Activated CD8-positive, alpha-beta memory T cell treated with anti-CD3 and anti-CD28 coated beads, Interleukin-2, amount 50 U/mL, for 48 hours (primary cell): ENCODE data around the gene HOXA1.
"Not testable (repeated sequence)": the region's sequence is repeated elsewhere in the genome, so short reads cannot be mapped to it uniquely, and the experiment has no call there.

Experiments used
- DNase-seq: peaks from one replicate; pipeline ENCODE4 v3.0.0-alpha.2; 2020

HOXA1 gene

GRCh38 chr7:27091105-27091504, 4.7 kb downstream of the HOXA1 start:
- DNase-seq: no peak

- DNase-seq: no peak
Measured at GRCh38 chr7:27088002-27088922, 7.5 kb downstream of the HOXA1 start.

GRCh38 chr7:27083646-27084045, 12.2 kb downstream of the HOXA1 start:
- no peak for DNase-seq

GRCh38 chr7:27082171-27082570, 13.6 kb downstream of the HOXA1 start:
- no peak for DNase-seq

- DNase-seq: no peak
Measured at GRCh38 chr7:27080844-27081436, 14.9 kb downstream of the HOXA1 start.

- no peak for DNase-seq
Measured at GRCh38 chr7:27079234-27079975, 16.4 kb downstream of the HOXA1 start.

GRCh38 chr7:27078616-27079233, 17.1 kb downstream of the HOXA1 start:
- no peak for DNase-seq

GRCh38 chr7:27073076-27073475, 22.7 kb downstream of the HOXA1 start:
- DNase-seq: no peak

- no peak for DNase-seq
Measured at GRCh38 chr7:27071622-27072390, 24.0 kb downstream of the HOXA1 start.

GRCh38 chr7:27068259-27068658, 27.5 kb downstream of the HOXA1 start:
- no peak for DNase-seq

- no peak for DNase-seq
Measured at GRCh38 chr7:27066148-27066547, 29.7 kb downstream of the HOXA1 start.

- no peak for DNase-seq
Measured at GRCh38 chr7:27065709-27066108, 30.1 kb downstream of the HOXA1 start.

- DNase-seq: no peak
Measured at GRCh38 chr7:27064661-27065060, 31.1 kb downstream of the HOXA1 start.

- no peak for DNase-seq
Measured at GRCh38 chr7:27064159-27064558, 31.6 kb downstream of the HOXA1 start.

GRCh38 chr7:27062946-27063345, 32.9 kb downstream of the HOXA1 start:
- no peak for DNase-seq

GRCh38 chr7:27053153-27053552, 42.6 kb downstream of the HOXA1 start:
- DNase-seq: no peak

GRCh38 chr7:27051451-27051850, 44.3 kb downstream of the HOXA1 start:
- DNase-seq: no peak

GRCh38 chr7:27048438-27048837, 47.4 kb downstream of the HOXA1 start:
- no peak for DNase-seq

GRCh38 chr7:27046854-27047549, 48.8 kb downstream of the HOXA1 start:
- DNase-seq: no peak

- DNase-seq: not testable (repeated sequence)
Measured at GRCh38 chr7:27045972-27046371, 49.8 kb downstream of the HOXA1 start.

GRCh38 chr7:27045066-27045465, 50.7 kb downstream of the HOXA1 start:
- not testable (repeated sequence) for DNase-seq
